ENCODE data around the gene TRIB2. TPM values are rescaled to one million over a fixed set of nuclear protein-coding genes. Genes with fewer than 3 reads are reported as not detected.

Gene TRIB2
- total and polyA plus RNA-seq, 10 donors, result 45.5 to 216 (median 120) TPM

DNA sequence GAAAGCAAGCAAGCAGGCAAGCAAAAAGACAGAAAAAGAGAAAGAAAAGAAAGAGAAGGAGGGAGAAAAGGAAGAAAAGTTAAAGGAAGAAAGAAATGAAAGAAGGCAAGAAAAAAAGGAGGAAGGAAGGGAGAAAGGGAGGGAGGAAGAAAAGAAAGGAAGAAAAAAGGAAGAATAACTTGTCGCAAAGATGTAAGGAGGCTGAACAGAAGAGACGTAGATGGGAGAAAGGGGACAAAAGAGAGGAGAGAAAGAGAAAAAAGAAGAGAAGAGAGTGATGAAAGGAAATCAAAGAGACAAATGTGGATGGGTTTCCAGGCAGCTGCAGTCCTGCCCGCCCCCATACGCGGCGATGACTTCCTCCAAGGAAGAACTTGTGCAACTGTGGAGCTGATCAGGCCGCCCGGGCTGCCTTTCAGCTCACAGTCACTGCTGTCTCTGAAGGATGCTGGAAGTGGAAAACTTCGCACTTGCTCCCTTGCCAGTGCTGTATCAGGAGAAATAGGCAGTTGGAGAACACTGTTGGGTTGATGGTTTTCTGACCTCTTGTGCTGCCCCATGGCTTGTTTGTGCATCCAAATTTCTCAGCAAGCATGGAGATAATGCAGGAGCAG lies 52.9 kb downstream of the TRIB2 start:
- Histone ChIP-seq H3K4me1 (peaks cover 0 to 5% (median 0%) of the 10 kb centered on the region in 6 donors), H3K9me3 (peaks cover 0 to 1% (median 0%) of the 10 kb centered on the region in 8 donors), H3K36me3 (no peaks in the 10 kb centered on the region), H3K4me3 (no peak overlapping the region), H3K27ac (no peak overlapping the region), H3K27me3 (replicated peaks in 1 of 7) (peaks cover 0 to 6% (median 0%) of the 10 kb centered on the region in 7 donors)
- no peak for TF ChIP-seq POLR2A (IDR thresholded peaks at IDR 0.05)
- peak in 1 of 3 donors; percentile 33 for TF ChIP-seq POLR2AphosphoS5 (IDR thresholded peaks at IDR 0.05)
- no peak for DNase-seq
- WGBS, 5 donors, result 28 to 31% (median 30%) methylated on average over 9 of the region's 9 CpGs
- intact Hi-C loops (cut with DNase I; ENCODE audit: low total_unique reads), result no loop called here

DNA sequence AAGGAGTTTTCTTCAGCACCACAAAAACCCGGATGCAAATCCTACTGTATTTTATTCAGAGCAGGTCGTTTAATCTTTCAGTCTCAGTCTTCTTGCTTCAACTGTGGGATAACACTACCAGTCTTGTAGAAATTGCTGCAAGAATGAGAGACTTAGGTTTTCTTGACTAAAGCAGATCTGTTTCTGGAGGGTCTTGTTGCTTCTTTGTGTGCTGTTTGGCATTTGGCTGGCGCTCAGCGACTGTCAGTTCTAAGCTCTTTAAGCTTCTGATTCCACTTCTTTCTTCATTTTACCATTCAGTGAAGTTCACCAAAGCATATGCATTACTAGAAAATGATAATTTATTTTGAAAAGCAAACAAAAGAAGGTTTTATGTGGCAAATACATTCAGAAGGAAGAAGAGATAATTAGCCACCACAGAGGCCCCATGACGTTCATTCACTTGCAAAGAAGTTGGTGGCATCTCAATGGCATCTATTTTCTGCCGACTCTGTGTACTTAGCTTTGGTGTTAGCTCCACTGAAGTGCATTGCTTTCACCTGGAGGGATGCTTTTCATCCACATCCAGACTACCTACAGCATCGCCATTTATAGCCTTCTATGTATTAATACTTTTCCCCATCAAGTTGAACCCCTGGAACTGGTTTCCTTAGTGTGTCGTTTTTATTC lies 53.7 kb downstream of the TRIB2 start:
- WGBS, 5 donors, result 70 to 82% (median 73%) methylated on average over 8 of the region's 8 CpGs
- intact Hi-C loops (cut with DNase I; ENCODE audit: low total_unique reads), result no loop called here

DNA sequence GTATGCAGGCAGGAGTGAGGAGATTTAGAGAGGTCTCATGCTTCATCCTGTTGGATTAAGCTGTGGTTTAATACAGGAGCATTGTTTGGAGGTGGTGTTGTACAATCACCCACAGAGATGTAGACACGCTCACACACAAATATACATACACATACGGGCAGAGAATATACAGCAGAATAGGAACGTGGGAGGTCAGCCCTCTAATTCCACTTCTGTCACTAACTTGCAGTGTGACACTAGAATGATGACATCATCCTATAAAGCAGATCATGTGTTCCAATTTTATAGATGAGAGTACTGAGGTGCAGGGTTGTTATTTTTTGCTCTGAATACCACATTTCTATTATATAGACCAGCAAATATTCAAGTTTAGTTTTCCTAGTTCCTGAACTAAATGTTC lies 54.4 kb downstream of the TRIB2 start:
- no peak overlapping the region for H3K27ac ChIP-seq
- intact Hi-C loops (cut with DNase I; ENCODE audit: low total_unique reads), result no loop called here
- no peaks in the 10 kb centered on the region for H3K36me3 ChIP-seq
- peaks cover 0 to 6% (median 0%) of the 10 kb centered on the region in 7 donors for H3K27me3 ChIP-seq (replicated peaks in 1 of 7)
- DNase-seq, result no peak
- 92 to 99% (median 94%) methylated on average over 3 of the region's 3 CpGs for WGBS, 5 donors
- H3K4me3 ChIP-seq, result no peak overlapping the region
- TF ChIP-seq, protein P1, sequence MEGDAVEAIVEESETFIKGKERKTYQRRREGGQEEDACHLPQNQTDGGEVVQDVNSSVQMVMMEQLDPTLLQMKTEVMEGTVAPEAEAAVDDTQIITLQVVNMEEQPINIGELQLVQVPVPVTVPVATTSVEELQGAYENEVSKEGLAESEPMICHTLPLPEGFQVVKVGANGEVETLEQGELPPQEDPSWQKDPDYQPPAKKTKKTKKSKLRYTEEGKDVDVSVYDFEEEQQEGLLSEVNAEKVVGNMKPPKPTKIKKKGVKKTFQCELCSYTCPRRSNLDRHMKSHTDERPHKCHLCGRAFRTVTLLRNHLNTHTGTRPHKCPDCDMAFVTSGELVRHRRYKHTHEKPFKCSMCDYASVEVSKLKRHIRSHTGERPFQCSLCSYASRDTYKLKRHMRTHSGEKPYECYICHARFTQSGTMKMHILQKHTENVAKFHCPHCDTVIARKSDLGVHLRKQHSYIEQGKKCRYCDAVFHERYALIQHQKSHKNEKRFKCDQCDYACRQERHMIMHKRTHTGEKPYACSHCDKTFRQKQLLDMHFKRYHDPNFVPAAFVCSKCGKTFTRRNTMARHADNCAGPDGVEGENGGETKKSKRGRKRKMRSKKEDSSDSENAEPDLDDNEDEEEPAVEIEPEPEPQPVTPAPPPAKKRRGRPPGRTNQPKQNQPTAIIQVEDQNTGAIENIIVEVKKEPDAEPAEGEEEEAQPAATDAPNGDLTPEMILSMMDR (IDR thresholded peaks at IDR 0.05 in 8 of 11, conservative IDR thresholded peaks at IDR 0.05 in 3 of 11), result no peak
- TF ChIP-seq POLR2AphosphoS5 (IDR thresholded peaks at IDR 0.05) (no peak), POLR2A (IDR thresholded peaks at IDR 0.05) (no peak)
- peaks cover 0 to 9% (median 3%) of the 10 kb centered on the region in 8 donors for H3K9me3 ChIP-seq
- peaks cover 0 to 5% (median 0%) of the 10 kb centered on the region in 6 donors for H3K4me1 ChIP-seq

More for the DNA sequence above, 53.7 kb downstream of the TRIB2 start:
- Histone ChIP-seq H3K9me3 (peaks cover 0 to 8% (median 2%) of the 10 kb centered on the region in 8 donors), H3K4me3 (no peak overlapping the region), H3K36me3 (no peaks in the 10 kb centered on the region), H3K27ac (no peak overlapping the region), H3K4me1 (peaks cover 0 to 5% (median 0%) of the 10 kb centered on the region in 6 donors), H3K27me3 (replicated peaks in 1 of 7) (peaks cover 0 to 6% (median 0%) of the 10 kb centered on the region in 7 donors)
- TF ChIP-seq, protein P1 (IDR thresholded peaks at IDR 0.05 in 8 of 11, conservative IDR thresholded peaks at IDR 0.05 in 3 of 11), result no peak
- TF ChIP-seq POLR2AphosphoS5 (IDR thresholded peaks at IDR 0.05) (no peak), POLR2A (IDR thresholded peaks at IDR 0.05) (no peak)
- DNase-seq, result no peak

DNA sequence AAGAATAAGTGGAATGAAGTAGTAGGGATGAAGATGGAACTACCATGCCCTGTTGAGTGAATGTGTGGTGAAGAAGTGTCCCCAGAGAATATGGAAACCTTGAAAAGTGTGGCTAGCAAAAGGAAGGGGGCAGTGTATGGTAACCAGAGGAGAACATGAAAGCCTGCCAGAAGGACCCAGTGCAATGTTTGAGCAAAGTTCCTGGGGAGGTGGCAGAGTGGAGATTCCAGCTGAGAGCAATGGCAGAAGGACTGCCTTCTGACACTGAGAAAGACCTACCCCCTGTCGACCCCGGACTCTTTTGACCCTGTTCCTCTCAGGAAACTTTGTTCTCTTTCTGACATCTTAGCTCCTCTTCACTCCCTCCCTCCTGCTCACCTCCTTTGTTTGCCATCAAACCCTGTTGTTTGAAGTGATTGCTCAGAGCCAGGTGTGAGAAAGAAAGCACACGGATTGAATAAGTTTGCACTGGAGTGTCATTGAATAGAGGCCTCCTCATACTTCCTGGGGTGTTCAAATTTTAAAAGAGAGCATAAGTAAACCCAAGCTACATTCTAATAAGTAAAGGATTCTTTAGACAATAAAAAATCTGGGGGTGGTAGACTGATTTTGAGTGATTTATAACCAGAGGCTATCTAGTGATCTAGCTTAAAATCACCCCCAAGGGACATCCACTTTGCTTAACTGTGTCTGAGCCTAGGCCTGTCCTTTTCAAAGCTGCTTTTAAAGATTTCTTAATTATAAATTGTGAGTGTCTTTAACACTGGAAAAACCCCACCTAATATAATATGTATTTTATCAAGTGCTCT lies 57.1 kb downstream of the TRIB2 start:
- TF ChIP-seq, protein P1 (IDR thresholded peaks at IDR 0.05 in 8 of 11, conservative IDR thresholded peaks at IDR 0.05 in 3 of 11), result no peak
- TF ChIP-seq POLR2A (IDR thresholded peaks at IDR 0.05), result no peak
- no peak for TF ChIP-seq POLR2AphosphoS5 (IDR thresholded peaks at IDR 0.05)
- 45 to 61% (median 50%) methylated on average over 3 of the region's 3 CpGs for WGBS, 5 donors
- Histone ChIP-seq H3K27me3 (replicated peaks in 1 of 7) (peaks cover 0 to 6% (median 0%) of the 10 kb centered on the region in 7 donors), H3K9me3 (peaks cover 0 to 9% (median 3%) of the 10 kb centered on the region in 8 donors), H3K36me3 (no peaks in the 10 kb centered on the region), H3K4me3 (no peak overlapping the region), H3K27ac (peak overlapping the region in 2 of 8 donors; percentile 4 to 33), H3K4me1 (peaks cover 0 to 5% (median 0%) of the 10 kb centered on the region in 6 donors)
- intact Hi-C loops (cut with DNase I; ENCODE audit: low total_unique reads), result no loop called here
- DNase-seq, result no peak
